Endothelial cell of umbilical vein (primary cell): ENCODE results near the gene CDH2. TPM values are rescaled to one million over a fixed set of nuclear protein-coding genes. Genes with fewer than 3 reads are reported as not detected.

Experiments
- BruUV-seq: library from RNA; stranded (reverse); fragments of 400-500 nt; replicated peaks from 2 replicates; lab custom pipeline; 2021; lab: Mats Ljungman, UMichigan
- CTCF ChIA-PET: fragments of 300-600, 350-600 bp; sonication (Branson Sonifier 250); formaldehyde crosslinking; loops from one replicate; lab custom pipeline; 2021; ENCODE audit warnings: antibody characterized with exemption, inconsistent platforms; lab: Charles Lee
- POLR2A ChIA-PET: fragments of 300-600, 350-600 bp; sonication (Branson Sonifier 250); formaldehyde crosslinking; loops from one replicate; lab custom pipeline; 2021; ENCODE audit warnings: antibody characterized with exemption, inconsistent platforms; lab: Charles Lee
- DNase-seq: peaks from one replicate; pipeline ENCODE4 v3.0.0-alpha.2; 2011; ENCODE audit warnings: low read depth, low spot score
- FAIRE-seq: peaks from 2 replicates; lab custom pipeline; 2011; peaks lifted over from hg19 to GRCh38; lab: Jason Lieb, UNC
- H2AFZ ChIP-seq: 2 replicates; pipeline ENCODE4 v1.6.0; 2012; ENCODE audit warnings: low read depth, low read length, control low read depth, inconsistent platforms
- H3K27ac ChIP-seq: 2 replicates; pipeline ENCODE4 v1.5.1; 2011; ENCODE audit warnings: low read depth, mild to moderate bottlenecking, control low read depth, low read length, moderate library complexity; ENCODE audit not compliant: insufficient read depth
- H3K27me3 ChIP-seq, 2 experiments: 2 replicates each; pipeline versions ENCODE4 v1.6.0 to v1.6.1; 2011; ENCODE audit warnings: low read length in 2 of 2, mixed read lengths in 1 of 2; ENCODE audit not compliant: control insufficient read depth in 2 of 2, insufficient read depth in 2 of 2
- H3K36me3 ChIP-seq, 2 experiments: 2 replicates in 1 of 2; 3 replicates in 1 of 2; pipeline ENCODE4 v1.5.1; 2011; ENCODE audit warnings: low read length in 2 of 2, mild to moderate bottlenecking in 1 of 2, moderate library complexity in 1 of 2; ENCODE audit not compliant: control insufficient read depth in 2 of 2, insufficient read depth in 2 of 2; ENCODE audit errors: extremely low read depth in 1 of 2
- H3K4me1 ChIP-seq: 3 replicates; pipeline ENCODE4 v1.5.1; 2011; ENCODE audit warnings: mild to moderate bottlenecking, low read length; ENCODE audit not compliant: control insufficient read depth, insufficient read depth; ENCODE audit errors: extremely low read depth
- H3K4me2 ChIP-seq: 2 replicates; pipeline ENCODE4 v1.6.1; 2011; ENCODE audit warnings: low read length, control low read depth, mixed read lengths; ENCODE audit not compliant: insufficient read depth
- H3K4me3 ChIP-seq, 3 experiments: fragments of 200-600 bp in 1 of 3; sonication (generic), shearing (Covaris generic) in 1 of 3; replicated peaks in 1 of 3; 2 replicates each; pipeline ENCODE4 v1.5.1; 2011 to 2016; ENCODE audit warnings: control low read depth in 3 of 3, low read length in 3 of 3, mild to moderate bottlenecking in 2 of 3, inconsistent platforms in 1 of 3, low read depth in 1 of 3, moderate library complexity in 1 of 3; ENCODE audit not compliant: insufficient read depth in 1 of 3
- H3K79me2 ChIP-seq: 2 replicates; pipeline ENCODE4 v1.6.0; 2012; ENCODE audit warnings: low read length, inconsistent platforms; ENCODE audit not compliant: control insufficient read depth, insufficient read depth
- H3K9ac ChIP-seq: replicated peaks from 2 replicates; pipeline ENCODE3; 2011; ENCODE audit warnings: low read length, control low read depth; ENCODE audit not compliant: insufficient read depth; ENCODE audit errors: extremely low read depth
- H3K9me1 ChIP-seq: replicated peaks from 3 replicates; pipeline ENCODE4 v1.6.0; 2011; ENCODE audit warnings: mild to moderate bottlenecking, low read length; ENCODE audit not compliant: control insufficient read depth, insufficient read depth; ENCODE audit errors: extremely low read depth
- H3K9me3 ChIP-seq: replicated peaks from 2 replicates; pipeline ENCODE4 v1.5.1; 2012; ENCODE audit warnings: low read length, inconsistent platforms; ENCODE audit not compliant: control insufficient read depth, insufficient read depth
- H4K20me1 ChIP-seq: replicated peaks from 2 replicates; pipeline ENCODE3; 2011; ENCODE audit warnings: mild to moderate bottlenecking, low read length; ENCODE audit not compliant: control insufficient read depth, insufficient read depth; ENCODE audit errors: extremely low read depth
- EZH2 ChIP-seq: IDR thresholded peaks from 2 replicates; pipeline ENCODE4 v1.6.1; 2012; ENCODE audit warnings: borderline replicate concordance, low read depth, mild to moderate bottlenecking, moderate library complexity, low read length, inconsistent platforms; ENCODE audit not compliant: severe bottlenecking
- FOS ChIP-seq: IDR thresholded peaks from 2 replicates; pipeline ENCODE4 v1.6.1; 2011; ENCODE audit warnings: mild to moderate bottlenecking, low read length, moderate library complexity, borderline replicate concordance; ENCODE audit not compliant: insufficient read depth
- GATA2 ChIP-seq: IDR thresholded peaks from 2 replicates; pipeline ENCODE4 v1.7.0; 2011; ENCODE audit warnings: low read depth, mild to moderate bottlenecking, moderate library complexity, mixed read lengths, low read length; ENCODE audit not compliant: insufficient read length, insufficient read depth
- JUN ChIP-seq: IDR thresholded peaks from 2 replicates; pipeline ENCODE4 v1.6.1; 2011; ENCODE audit warnings: borderline replicate concordance, low read depth; ENCODE audit not compliant: insufficient read length, insufficient read depth
- MAX ChIP-seq: IDR thresholded peaks from 2 replicates; pipeline ENCODE4 v1.6.1; 2011; ENCODE audit not compliant: insufficient read depth, insufficient read length
- MYC ChIP-seq: IDR thresholded peaks from one replicate; pipeline ENCODE4 v1.6.1; 2011; ENCODE audit warnings: mild to moderate bottlenecking, low read depth, low read length
- POLR2A ChIP-seq: IDR thresholded peaks from 2 replicates; pipeline ENCODE4 v1.6.1; 2012; ENCODE audit warnings: low read depth, mild to moderate bottlenecking, control low read depth, low read length
- POLR2AphosphoS5 ChIP-seq: IDR thresholded peaks from 2 replicates; pipeline ENCODE4 v1.6.1; 2012; ENCODE audit warnings: low read depth, mild to moderate bottlenecking, control low read depth, low read length, moderate library complexity; ENCODE audit not compliant: insufficient read depth
- dilution Hi-C: fragments of 300-500 bp; cut with MboI; formaldehyde crosslinking; loops from one replicate; pipeline ENCODE4 v1.15.0; 2019; ENCODE audit warnings: low sequenced_read_pairs; ENCODE audit not compliant: extremely low pct_ligation_motif_present
- intact Hi-C: fragments of 100-400 bp; cut with micrococcal nuclease; formaldehyde crosslinking; loops from one replicate; pipeline ENCODE4 v1.10.0; 2022
- polyA plus RNA-seq, 4 experiments: library from polyadenylated mRNA; depleted of rRNA in 3 of 4; stranded (reverse) in 3 of 4; unstranded in 1 of 4; fragments of >200 nt; gene quantifications; 2 replicates each; pipeline versions ENCODE4 v1.2.1 to v1.2.3, GENCODE V29; 2011 to 2012; ENCODE audit warnings: missing spikeins in 1 of 4
- total RNA-seq: library from RNA; stranded (reverse); gene quantifications from 2 replicates; pipeline ENCODE4 v1.2.3, GENCODE V29; 2021
- TF ChIP-seq, protein P1 (sequence below), 2 donors: IDR thresholded peaks; 1 replicate in 1 of 2; 2 replicates in 1 of 2; pipeline ENCODE4 v1.5.1; 2011; ENCODE audit warnings: low read length in 2 of 2, mild to moderate bottlenecking in 2 of 2, moderate library complexity in 2 of 2, control low read depth in 1 of 2, inconsistent platforms in 1 of 2, low read depth in 1 of 2; ENCODE audit not compliant: insufficient read depth in 1 of 2; ENCODE audit errors: extremely low read depth in 1 of 2

Gene CDH2
- total and polyA plus RNA-seq, 2 donors (not counting 3 experiments of a cell fraction or from before 2014, with no cell fraction given): 37.6 to 59.5 TPM

DNA sequence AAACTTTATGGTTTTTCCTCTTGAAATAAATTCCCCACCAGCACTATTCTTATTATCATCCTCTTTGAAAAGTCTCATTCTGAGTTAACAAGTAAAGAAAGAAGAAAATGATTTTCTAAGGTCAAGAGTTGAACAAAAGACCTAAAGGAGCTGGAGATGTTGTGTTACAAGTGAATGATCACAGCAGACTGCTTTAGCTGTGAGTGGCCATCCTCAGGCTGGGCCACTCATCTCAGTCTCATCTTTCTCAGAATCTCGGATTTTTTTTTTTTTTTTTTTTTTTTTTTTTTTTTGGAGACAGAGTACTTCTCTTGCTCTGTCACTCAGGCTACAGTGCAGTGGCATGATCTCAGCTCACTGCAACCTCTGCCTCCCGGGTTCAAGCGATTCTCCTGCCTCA is 133.3 kb downstream of the CDH2 start:
- H3K4me2 ChIP-seq: no peak overlapping the region
- no peaks in the 10 kb centered on the region for H3K9me3 ChIP-seq
- no peaks in the 10 kb centered on the region for H3K9me1 ChIP-seq
- H3K4me3 ChIP-seq: no peak overlapping the region
- FAIRE-seq: no peak
- no peak overlapping the region for H3K27ac ChIP-seq
- intact Hi-C loops: no loop called here
- no peak for DNase-seq
- POLR2A ChIA-PET: no interaction called here
- no peaks in the 10 kb centered on the region for H3K36me3 ChIP-seq
- TF ChIP-seq FOS (no peak), EZH2 (no peak), POLR2A (no peak), MYC (no peak), POLR2AphosphoS5 (no peak), MAX (no peak), JUN (no peak), GATA2 (no peak)
- TF ChIP-seq, protein P1, sequence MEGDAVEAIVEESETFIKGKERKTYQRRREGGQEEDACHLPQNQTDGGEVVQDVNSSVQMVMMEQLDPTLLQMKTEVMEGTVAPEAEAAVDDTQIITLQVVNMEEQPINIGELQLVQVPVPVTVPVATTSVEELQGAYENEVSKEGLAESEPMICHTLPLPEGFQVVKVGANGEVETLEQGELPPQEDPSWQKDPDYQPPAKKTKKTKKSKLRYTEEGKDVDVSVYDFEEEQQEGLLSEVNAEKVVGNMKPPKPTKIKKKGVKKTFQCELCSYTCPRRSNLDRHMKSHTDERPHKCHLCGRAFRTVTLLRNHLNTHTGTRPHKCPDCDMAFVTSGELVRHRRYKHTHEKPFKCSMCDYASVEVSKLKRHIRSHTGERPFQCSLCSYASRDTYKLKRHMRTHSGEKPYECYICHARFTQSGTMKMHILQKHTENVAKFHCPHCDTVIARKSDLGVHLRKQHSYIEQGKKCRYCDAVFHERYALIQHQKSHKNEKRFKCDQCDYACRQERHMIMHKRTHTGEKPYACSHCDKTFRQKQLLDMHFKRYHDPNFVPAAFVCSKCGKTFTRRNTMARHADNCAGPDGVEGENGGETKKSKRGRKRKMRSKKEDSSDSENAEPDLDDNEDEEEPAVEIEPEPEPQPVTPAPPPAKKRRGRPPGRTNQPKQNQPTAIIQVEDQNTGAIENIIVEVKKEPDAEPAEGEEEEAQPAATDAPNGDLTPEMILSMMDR (IDR thresholded peaks at IDR 0.05; ENCODE audit: extremely low read depth in 1 of 2, insufficient read depth in 1 of 2, low read depth in 1 of 2, low read length in 2 of 2): no peak
- no TSS peak for BruUV-seq
- no peak overlapping the region for H3K9ac ChIP-seq
- H2AFZ ChIP-seq: no peak overlapping the region
- no peaks in the 10 kb centered on the region for H4K20me1 ChIP-seq
- H3K4me1 ChIP-seq: peaks cover 17% of the 10 kb centered on the region
- dilution Hi-C loops: no loop called here
- no peaks in the 10 kb centered on the region for H3K27me3 ChIP-seq
- H3K79me2 ChIP-seq: no peaks in the 10 kb centered on the region
- CTCF ChIA-PET: no interaction called here
